ENCODE data around the gene POLR3B.

DNA sequence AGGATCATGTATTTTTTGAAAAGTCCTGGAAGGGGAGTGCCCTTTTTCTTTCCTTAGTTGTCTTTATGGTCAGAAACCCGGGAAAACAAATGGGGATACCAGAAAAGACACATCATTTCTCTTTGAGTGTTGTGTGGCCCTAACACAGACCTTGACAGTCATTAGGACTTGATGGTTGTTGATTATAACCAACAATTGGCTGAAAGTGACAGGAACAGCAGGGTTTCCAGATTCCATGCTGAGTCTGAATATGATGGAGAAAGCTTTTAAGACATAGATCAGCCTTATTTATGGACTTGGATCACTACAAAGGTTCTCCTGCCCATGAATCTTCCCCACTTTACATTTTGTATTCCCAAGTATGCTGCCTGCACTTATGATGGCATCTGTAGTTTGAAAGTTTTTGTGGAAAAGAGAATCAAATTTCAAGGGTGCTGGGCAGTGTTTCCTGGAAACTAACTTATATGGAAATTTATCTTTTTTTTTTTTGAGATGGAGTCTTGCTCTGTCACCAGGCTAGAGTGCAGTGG is 30.4 kb downstream of the POLR3B start:
- TF ChIP-seq, protein P1, sequence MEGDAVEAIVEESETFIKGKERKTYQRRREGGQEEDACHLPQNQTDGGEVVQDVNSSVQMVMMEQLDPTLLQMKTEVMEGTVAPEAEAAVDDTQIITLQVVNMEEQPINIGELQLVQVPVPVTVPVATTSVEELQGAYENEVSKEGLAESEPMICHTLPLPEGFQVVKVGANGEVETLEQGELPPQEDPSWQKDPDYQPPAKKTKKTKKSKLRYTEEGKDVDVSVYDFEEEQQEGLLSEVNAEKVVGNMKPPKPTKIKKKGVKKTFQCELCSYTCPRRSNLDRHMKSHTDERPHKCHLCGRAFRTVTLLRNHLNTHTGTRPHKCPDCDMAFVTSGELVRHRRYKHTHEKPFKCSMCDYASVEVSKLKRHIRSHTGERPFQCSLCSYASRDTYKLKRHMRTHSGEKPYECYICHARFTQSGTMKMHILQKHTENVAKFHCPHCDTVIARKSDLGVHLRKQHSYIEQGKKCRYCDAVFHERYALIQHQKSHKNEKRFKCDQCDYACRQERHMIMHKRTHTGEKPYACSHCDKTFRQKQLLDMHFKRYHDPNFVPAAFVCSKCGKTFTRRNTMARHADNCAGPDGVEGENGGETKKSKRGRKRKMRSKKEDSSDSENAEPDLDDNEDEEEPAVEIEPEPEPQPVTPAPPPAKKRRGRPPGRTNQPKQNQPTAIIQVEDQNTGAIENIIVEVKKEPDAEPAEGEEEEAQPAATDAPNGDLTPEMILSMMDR (IDR thresholded peaks at IDR 0.05 in 2 of 3, conservative IDR thresholded peaks at IDR 0.05 in 1 of 3; ENCODE audit: insufficient read depth in 2 of 3, low read depth in 1 of 3, low read length in 3 of 3): no peak
- TF ChIP-seq ZNF354B (CRISPR knock-in tag; IDR thresholded peaks at IDR 0.05): no peak
- no peak for TF ChIP-seq MAZ (CRISPR knock-in tag; conservative IDR thresholded peaks at IDR 0.05 in 1 of 2, IDR thresholded peaks at IDR 0.05 in 1 of 2)
- no peak for TF ChIP-seq NR3C1 (CRISPR knock-in tag; IDR thresholded peaks at IDR 0.05)
- TF ChIP-seq, protein P2, sequence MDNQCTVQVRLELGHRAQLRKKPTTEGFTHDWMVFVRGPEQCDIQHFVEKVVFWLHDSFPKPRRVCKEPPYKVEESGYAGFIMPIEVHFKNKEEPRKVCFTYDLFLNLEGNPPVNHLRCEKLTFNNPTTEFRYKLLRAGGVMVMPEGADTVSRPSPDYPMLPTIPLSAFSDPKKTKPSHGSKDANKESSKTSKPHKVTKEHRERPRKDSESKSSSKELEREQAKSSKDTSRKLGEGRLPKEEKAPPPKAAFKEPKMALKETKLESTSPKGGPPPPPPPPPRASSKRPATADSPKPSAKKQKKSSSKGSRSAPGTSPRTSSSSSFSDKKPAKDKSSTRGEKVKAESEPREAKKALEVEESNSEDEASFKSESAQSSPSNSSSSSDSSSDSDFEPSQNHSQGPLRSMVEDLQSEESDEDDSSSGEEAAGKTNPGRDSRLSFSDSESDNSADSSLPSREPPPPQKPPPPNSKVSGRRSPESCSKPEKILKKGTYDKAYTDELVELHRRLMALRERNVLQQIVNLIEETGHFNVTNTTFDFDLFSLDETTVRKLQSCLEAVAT (IDR thresholded peaks at IDR 0.05): no peak
- no peak for TF ChIP-seq U2AF1 (optimal IDR thresholded peaks at IDR 0.05; ENCODE audit: low read depth, low read length)
- TF ChIP-seq HOXB6 (CRISPR knock-in tag; IDR thresholded peaks at IDR 0.05; ENCODE audit: borderline replicate concordance): no peak
- TF ChIP-seq, protein P3, sequence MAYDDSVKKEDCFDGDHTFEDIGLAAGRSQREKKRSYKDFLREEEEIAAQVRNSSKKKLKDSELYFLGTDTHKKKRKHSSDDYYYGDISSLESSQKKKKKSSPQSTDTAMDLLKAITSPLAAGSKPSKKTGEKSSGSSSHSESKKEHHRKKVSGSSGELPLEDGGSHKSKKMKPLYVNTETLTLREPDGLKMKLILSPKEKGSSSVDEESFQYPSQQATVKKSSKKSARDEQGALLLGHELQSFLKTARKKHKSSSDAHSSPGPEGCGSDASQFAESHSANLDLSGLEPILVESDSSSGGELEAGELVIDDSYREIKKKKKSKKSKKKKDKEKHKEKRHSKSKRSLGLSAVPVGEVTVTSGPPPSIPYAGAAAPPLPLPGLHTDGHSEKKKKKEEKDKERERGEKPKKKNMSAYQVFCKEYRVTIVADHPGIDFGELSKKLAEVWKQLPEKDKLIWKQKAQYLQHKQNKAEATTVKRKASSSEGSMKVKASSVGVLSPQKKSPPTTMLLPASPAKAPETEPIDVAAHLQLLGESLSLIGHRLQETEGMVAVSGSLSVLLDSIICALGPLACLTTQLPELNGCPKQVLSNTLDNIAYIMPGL (CRISPR knock-in tag; IDR thresholded peaks at IDR 0.05): no peak
- TF ChIP-seq ZNF140 (CRISPR knock-in tag; IDR thresholded peaks at IDR 0.05): no peak
- TF ChIP-seq CBX3 (IDR thresholded peaks at IDR 0.05; ENCODE audit: borderline replicate concordance in 1 of 2, low read length in 2 of 2): no peak

Data from K562 (cell line).